ENCODE measurements around the gene CD160. TPM values are rescaled to one million over a fixed set of nuclear protein-coding genes. Genes with fewer than 3 reads are reported as not detected.

CD160 gene
- total and polyA plus RNA-seq, 2 of the 13 experiments (the other 11 are each of a cell fraction or from before 2014, with no cell fraction given): 0.09 TPM; not detected in 1

DNA sequence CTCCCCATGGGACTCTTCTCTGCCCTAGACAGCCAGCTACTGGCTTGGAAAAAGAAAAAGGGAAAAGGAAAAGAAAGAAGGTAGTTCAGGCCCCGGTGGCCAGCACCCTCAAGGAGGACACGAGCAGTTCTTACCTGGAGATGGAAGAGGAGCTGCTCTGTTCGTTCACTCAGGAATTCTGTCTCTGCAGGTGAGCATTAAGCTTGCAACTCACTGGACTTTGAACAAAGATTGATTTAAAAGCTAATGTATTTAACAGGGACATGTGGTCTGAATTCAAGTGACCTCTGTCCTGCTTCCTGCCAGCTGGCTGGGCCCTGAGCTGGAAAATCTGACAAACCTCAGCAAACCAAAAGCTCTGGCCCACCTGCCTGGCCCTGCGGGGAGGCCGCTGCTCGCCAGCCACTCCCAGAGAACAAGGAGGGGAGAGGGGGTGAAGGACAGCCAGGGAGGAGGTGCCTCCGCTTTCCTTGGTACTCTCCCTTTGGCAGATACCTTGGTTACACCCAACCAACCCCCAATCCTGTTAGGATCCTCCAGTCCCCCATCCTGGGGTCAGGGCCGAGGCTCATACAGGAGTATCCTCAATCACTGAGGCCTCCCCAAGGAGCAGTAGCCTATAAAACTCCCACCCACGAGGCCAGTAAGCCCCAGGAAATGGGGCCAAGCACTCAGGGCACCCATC lies 12.0 kb upstream of the CD160 start, which contains the start of gene PDZK1 (continued):
- TF ChIP-seq, protein P1, sequence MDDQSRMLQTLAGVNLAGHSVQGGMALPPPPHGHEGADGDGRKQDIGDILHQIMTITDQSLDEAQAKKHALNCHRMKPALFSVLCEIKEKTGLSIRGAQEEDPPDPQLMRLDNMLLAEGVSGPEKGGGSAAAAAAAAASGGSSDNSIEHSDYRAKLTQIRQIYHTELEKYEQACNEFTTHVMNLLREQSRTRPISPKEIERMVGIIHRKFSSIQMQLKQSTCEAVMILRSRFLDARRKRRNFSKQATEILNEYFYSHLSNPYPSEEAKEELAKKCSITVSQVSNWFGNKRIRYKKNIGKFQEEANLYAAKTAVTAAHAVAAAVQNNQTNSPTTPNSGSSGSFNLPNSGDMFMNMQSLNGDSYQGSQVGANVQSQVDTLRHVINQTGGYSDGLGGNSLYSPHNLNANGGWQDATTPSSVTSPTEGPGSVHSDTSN (CRISPR knock-in tag; IDR thresholded peaks at IDR 0.05; ENCODE audit: borderline replicate concordance): no peak
- no peak for TF ChIP-seq KLF13 (CRISPR knock-in tag; IDR thresholded peaks at IDR 0.05)
- TF ChIP-seq RAD21 (CRISPR knock-in tag; IDR thresholded peaks at IDR 0.05): no peak
- 0 out of 2 replicates have a peak, but pooled peaks have one; percentile 18 for TF ChIP-seq ARNT2 (CRISPR knock-in tag; IDR thresholded peaks at IDR 0.05; ENCODE audit: low read depth)
- TF ChIP-seq TFDP1 (CRISPR knock-in tag; IDR thresholded peaks at IDR 0.05; ENCODE audit: borderline replicate concordance): no peak
- 0 out of 2 replicates have a peak, but pooled peaks have one; percentile 33 for TF ChIP-seq FOXO4 (CRISPR knock-in tag; conservative IDR thresholded peaks at IDR 0.05)
- TF ChIP-seq, protein P2, sequence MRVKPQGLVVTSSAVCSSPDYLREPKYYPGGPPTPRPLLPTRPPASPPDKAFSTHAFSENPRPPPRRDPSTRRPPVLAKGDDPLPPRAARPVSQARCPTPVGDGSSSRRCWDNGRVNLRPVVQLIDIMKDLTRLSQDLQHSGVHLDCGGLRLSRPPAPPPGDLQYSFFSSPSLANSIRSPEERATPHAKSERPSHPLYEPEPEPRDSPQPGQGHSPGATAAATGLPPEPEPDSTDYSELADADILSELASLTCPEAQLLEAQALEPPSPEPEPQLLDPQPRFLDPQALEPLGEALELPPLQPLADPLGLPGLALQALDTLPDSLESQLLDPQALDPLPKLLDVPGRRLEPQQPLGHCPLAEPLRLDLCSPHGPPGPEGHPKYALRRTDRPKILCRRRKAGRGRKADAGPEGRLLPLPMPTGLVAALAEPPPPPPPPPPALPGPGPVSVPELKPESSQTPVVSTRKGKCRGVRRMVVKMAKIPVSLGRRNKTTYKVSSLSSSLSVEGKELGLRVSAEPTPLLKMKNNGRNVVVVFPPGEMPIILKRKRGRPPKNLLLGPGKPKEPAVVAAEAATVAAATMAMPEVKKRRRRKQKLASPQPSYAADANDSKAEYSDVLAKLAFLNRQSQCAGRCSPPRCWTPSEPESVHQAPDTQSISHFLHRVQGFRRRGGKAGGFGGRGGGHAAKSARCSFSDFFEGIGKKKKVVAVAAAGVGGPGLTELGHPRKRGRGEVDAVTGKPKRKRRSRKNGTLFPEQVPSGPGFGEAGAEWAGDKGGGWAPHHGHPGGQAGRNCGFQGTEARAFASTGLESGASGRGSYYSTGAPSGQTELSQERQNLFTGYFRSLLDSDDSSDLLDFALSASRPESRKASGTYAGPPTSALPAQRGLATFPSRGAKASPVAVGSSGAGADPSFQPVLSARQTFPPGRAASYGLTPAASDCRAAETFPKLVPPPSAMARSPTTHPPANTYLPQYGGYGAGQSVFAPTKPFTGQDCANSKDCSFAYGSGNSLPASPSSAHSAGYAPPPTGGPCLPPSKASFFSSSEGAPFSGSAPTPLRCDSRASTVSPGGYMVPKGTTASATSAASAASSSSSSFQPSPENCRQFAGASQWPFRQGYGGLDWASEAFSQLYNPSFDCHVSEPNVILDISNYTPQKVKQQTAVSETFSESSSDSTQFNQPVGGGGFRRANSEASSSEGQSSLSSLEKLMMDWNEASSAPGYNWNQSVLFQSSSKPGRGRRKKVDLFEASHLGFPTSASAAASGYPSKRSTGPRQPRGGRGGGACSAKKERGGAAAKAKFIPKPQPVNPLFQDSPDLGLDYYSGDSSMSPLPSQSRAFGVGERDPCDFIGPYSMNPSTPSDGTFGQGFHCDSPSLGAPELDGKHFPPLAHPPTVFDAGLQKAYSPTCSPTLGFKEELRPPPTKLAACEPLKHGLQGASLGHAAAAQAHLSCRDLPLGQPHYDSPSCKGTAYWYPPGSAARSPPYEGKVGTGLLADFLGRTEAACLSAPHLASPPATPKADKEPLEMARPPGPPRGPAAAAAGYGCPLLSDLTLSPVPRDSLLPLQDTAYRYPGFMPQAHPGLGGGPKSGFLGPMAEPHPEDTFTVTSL (CRISPR knock-in tag; IDR thresholded peaks at IDR 0.05; ENCODE audit: borderline replicate concordance): peak; percentile 53; the same call in 1 of the 2 replicates
- TF ChIP-seq, protein P3, sequence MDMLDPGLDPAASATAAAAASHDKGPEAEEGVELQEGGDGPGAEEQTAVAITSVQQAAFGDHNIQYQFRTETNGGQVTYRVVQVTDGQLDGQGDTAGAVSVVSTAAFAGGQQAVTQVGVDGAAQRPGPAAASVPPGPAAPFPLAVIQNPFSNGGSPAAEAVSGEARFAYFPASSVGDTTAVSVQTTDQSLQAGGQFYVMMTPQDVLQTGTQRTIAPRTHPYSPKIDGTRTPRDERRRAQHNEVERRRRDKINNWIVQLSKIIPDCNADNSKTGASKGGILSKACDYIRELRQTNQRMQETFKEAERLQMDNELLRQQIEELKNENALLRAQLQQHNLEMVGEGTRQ (IDR thresholded peaks at IDR 0.05; ENCODE audit: low read depth, low read length): no peak
- TF ChIP-seq, protein P3 (CRISPR knock-in tag; IDR thresholded peaks at IDR 0.05; ENCODE audit: borderline replicate concordance): peak; percentile 36; the same call in 1 of the 2 replicates
- TF ChIP-seq SATB2 (CRISPR knock-in tag; IDR thresholded peaks at IDR 0.05): 0 out of 2 replicates have a peak, but pooled peaks have one; percentile 30
- TF ChIP-seq KLF12 (CRISPR knock-in tag; IDR thresholded peaks at IDR 0.05; ENCODE audit: borderline replicate concordance): 0 out of 2 replicates have a peak, but pooled peaks have one; percentile 47
- TF ChIP-seq ZNF451 (CRISPR knock-in tag; IDR thresholded peaks at IDR 0.05): no peak
- TF ChIP-seq, protein P4, sequence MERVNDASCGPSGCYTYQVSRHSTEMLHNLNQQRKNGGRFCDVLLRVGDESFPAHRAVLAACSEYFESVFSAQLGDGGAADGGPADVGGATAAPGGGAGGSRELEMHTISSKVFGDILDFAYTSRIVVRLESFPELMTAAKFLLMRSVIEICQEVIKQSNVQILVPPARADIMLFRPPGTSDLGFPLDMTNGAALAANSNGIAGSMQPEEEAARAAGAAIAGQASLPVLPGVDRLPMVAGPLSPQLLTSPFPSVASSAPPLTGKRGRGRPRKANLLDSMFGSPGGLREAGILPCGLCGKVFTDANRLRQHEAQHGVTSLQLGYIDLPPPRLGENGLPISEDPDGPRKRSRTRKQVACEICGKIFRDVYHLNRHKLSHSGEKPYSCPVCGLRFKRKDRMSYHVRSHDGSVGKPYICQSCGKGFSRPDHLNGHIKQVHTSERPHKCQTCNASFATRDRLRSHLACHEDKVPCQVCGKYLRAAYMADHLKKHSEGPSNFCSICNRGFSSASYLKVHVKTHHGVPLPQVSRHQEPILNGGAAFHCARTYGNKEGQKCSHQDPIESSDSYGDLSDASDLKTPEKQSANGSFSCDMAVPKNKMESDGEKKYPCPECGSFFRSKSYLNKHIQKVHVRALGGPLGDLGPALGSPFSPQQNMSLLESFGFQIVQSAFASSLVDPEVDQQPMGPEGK (CRISPR knock-in tag; IDR thresholded peaks at IDR 0.05): no peak
